GM19467 (cell line): ENCODE results near the gene OTUB2.

Experiments
- ATAC-seq: cut with Tn5 transposase; IDR thresholded peaks from one replicate; pipeline ENCODE4 v1.9.1; 2021; ENCODE audit warnings: mild to moderate bottlenecking, moderate library complexity; ENCODE audit not compliant: unreplicated experiment

The OTUB2 gene

DNA sequence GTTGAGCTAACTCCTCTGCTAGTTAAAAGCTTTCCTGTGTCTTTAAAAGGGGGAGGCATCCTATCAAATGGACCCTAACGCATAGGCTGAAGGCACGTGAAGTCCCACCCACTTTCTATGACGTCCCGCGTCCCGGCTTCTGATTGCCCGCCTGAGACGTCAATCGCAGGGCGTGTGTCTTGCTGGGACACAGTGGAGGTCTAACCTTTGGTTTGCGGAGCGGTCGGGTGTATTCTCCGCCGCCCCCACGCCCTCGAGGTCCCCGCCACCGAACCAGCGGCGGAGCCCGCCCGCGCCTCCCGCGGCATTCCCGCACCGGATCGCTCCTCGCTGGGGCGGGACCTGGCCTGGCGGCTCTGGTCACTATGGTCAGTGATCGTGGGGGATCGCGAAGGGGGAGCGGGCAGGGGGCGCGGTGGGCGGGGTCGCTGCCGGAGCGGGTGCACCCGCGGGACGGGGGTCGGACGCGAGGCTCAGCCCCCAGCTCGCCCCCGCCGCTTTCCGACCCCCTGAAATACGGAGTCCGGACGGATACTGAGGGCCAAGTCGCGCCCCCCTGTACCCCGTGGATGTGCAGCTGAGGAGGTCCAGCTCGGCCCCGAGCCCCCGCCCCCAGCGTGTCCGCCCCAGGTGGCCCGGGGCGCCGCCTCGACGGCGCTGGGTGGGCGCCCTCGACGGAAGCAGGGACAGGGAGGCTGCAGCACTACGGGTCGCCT lies at the start of gene OTUB2:
Gene OTUB2 (plus strand): TSS at position 168 of the 716 bp plus-strand sequence. CDS start 198 bp downstream, at position 366.
- peak; percentile 100 for ATAC-seq

DNA sequence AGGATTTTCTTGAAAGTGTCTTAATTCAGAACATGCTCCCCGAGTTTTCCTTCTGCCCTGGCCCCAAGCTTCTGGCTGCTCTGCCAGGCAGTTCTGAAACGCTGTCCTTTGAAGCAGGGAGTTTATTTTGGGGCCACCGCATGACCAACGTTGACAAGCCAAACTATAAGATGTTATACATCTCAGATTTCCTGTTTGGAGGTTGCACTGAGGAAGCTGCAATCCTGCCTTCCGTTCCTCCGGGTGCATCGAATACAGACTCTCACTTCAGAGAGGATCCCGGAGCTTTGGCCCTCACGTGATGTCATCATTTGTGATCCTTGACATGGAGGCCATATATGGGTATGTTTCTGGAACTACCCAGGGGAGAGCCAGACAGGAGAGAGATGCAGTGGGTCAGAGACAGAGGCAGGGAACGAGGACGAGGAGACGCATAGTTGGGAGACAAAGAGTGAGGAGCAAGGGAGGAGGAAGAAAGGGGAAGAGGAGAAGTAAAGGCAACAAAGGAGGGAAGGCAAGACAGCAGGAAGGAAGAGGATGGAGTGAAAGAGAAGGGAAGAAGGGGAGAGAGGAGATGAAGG lies 49.6 kb upstream of the OTUB2 start, which contains the start of gene ASB2:
Gene ASB2 (minus strand): TSS at position 94 of the 581 bp plus-strand sequence. CDS start 12,031 bp downstream, outside the sequence.
- ATAC-seq = peak; percentile 8

DNA sequence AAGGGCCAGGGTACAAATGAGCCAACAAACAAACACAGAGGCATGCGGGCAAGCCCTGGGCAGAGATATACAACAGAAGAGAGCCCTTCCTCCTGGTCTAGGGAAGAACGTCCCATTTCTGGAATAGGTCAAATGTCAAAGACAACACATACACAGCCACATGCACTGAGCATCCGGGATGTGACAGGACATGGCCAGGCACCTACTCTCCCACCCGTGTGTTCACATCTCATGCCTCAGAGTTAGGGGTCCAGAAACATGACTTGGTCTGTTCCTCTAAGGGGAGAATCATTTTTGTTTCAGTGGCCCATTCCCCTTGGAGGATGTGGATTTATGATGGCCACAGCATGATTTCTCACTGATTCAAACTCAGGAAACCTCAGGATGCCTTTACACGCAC lies 49.0 kb upstream of the OTUB2 start:
- no peak for ATAC-seq

DNA sequence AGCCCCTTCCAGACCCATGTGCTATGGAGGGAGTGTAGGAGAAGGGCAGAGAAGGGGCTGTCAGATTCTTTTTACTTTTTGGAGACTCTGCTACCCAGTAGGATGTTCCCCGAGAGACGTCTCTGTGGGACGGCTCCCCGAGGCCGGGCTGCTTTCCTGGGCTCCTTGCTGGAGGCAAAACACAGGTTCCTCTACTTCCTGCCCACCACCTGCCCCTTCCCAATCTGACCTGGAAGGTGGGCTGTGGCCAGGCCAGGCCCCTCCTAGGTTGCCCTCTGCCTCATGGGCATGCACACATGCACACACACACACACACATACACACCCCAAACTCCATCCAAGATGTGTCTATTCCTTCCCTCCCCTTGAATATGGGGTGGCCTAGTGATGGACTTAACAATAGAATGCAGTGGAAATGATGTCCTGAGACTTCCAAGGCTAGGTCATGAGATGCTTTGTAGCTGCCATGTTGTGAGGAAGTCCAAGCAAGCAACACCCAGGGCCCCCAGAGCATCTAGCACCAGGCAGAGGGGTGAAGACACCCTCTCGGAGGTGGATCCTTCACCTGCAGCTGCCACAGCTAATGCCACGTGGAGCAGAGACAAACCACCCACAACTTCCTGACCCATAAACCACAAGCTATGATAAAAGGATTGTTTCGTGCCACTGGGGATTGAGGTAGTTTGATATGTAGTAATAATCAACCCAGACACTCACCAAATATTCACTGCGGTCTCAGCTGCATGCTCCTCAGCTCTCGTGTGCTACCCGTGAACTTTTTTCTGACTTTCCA lies 48.2 kb upstream of the OTUB2 start:
- peak; percentile 47 for ATAC-seq

DNA sequence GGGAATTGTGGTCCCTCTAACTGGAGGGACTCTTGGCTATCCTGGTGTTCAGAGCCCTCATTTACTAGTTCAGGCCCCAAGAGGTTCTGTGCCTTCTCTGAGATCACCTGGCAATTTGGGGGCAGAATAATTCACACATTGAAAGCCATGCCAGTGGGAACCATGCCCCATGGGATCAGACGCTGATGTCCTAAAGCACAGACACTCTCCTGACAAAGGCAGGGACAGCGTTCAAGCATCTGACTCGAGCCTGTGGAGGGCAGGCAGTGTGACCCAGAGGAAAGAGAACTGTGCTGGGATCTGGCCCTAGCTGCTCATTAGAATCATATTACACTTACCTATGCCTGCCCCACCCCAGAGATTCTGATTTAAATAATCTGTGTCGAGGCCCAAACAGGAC lies 47.4 kb upstream of the OTUB2 start:
- no peak for ATAC-seq

DNA sequence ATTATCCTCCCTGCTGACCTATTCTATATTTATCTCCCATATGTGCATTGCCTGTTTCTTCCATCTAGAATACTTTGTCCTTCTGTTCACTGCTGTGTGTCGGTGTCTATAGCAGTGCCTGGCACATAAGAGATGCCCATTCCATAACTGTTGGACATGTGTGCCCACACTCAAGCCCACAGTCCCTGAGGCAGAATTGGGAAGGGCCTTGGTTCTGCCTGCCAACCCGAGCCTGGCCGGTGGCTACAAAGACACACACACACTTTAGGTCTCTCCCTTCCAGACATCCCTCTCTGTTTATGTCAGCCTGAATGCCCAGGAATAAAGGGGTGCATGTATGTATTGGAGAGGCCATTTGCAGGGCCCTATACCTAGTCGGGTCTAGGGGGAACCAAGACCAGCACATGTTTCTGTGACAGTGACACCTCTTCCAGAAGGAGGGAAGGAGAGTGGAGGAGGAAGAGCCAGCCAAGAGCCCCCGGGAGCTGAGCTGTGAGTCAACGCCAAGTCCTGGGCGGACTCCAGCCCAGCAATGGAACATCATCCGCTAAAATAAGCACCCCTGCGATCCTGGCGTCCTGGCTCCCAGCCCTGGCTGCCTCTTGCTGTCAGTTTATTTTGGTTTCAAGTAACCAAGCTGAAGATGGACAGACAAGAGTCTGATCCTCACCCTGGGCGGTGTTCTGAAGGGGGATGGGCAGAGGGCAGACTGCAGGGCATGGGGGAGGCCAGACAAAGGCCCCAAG lies 45.5 kb upstream of the OTUB2 start:
- ATAC-seq = no peak

DNA sequence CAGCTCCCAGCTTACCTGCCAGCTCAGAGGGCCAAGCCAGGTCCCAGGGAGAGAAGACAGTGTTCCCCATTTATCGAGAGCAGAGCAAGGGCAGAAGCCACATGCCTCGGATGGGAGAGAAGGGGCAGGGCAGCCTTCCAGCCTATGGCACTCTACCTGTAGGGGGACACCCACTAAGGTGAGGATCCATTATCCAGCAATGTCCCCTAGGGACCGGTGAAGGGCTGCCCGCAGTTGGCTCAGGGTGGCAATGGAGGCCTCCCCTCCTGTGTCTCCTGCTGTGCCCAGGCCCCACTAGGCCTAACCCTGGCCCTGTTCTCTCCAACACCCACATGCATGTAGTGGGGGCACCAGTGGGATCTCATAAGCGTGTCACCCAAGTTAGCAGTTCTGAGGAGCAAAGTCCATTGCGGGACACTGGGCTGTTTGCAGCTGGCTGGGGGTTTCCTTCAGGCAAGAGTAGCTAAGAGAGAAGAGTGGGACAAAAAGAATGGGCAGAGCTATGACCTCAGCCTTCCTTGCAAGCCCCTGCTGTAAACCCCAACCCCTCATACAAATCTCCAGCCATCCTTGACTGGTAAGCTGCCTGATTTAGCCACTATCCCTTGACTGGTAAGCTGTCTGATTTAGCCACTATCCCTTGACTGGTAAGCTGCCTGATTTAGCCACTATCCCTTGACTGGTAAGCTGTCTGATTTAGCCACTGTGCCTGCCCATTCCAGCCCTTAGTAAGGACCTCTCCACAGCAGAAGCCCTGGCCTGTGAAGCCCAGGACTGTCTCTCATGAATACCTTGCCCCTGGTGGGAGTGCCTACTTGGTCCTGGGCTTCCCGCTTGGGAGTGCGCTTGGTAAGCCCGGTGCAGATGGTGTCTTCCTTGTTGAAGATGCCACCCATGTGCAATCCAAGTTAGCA lies 44.6 kb upstream of the OTUB2 start:
- ATAC-seq = no peak

DNA sequence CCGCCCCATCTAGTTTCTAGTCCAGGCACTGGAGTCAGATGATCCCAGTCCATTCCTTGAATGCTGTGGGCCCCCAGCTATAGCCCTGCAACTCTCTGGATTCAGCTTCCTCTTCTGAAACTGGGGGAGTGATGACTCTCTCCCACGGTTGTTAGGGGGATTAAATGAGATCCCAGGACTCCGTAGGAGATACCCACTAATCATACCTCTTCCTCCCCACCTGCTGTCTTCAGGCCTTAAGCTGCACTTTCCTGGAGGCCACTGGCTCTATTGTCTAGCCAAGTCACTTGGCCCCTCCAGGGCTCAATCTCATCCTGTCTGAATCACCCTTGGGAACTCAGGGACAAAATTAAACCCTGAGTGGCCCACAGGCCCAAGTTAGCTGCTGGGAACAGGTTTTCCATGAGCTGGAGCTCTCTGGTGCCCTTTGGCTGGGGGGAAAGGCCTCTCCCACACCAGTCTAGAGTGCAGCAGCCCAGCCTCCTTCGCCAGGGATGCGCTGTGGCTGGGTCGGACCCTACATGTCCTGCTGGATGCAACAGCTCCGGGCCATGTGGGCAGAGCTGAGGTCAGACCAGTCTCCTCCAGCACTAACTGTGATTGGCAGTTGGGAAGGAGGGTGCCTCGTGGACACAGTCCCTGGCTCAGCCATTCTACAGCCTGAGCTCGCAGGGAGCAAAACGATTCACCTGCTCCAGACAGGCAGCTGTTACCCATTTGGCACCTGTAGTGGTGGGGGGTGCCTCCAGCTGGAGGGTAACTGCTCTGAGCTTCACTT lies 43.7 kb upstream of the OTUB2 start:
- ATAC-seq = no peak

DNA sequence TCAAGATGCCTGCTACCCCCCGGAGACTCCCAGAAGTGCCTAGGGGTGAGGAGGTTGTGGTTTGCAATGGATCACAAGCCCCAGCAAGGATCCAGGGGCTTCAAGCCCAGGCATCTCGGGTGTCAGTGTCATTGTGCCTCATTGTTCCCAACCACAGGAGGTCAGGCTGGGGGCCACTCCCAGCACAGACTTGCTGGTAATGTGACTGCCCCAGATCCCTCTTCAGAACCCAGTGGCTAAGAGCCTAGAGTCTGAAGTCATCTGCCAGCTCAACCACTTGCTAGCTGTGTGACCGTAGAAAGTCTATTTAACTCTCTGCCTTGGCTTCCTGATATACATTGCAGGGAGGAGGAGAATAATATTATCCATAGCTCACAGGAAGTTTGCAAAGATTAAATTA lies 42.1 kb upstream of the OTUB2 start:
- no peak for ATAC-seq

DNA sequence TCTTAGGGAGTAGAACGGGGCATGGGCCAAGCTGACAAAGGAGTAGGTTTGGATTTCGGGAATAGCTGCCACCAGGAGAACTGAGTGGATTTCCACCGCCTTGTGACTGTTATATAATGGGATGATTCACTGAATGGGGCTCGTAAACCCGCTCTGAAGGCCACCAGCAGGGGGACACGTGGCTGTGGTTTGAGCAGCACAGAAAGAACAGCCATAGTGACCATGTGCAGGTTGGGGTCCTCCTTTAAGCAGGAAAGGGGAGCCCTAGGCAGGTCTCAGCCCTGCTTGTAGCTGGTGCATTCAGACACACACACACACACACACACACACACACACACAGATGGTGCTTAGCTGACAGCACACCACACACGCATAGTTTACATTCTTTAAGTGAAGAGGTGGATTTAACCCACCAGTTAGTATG lies 41.1 kb upstream of the OTUB2 start:
- ATAC-seq = no peak

DNA sequence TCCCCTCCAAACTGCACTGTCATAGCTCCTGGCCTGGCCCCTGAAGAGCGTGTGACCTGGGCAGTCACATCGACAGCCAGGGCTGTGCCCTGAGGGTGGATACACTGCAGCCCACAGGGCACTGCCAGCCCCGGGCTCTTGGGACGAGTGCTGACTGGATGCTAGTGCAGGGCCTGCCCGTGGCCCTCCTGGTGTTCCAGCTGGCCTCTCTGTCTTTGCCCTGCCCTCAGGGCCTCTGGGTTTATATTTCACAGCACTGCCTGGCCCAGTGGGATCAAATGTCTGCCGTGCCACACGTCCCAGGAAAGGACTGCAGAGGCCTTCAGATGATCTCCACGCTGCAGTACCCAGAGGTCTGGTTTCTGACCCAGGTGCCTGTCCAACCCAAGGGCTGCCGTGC lies 39.2 kb upstream of the OTUB2 start:
- no peak for ATAC-seq

DNA sequence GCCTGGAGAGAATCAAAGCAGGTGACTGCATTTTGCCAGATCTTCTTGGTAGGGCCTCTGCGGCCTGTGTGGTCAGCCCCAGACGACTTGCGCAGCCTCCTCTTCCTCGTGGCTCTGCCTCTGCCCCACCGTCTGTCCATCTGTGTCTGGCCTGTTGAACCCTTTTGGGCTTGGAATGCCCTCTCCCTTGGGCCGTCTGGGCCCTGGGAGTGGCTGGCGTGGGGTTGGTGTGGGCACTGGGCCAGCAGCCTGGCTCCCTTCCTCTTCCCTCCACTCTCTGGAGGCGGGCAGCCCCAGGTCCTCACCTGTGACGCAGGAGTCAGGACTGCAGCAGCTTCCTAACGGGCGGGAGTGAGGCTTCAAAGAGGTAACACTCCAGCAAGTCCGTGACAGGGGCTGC lies 38.8 kb upstream of the OTUB2 start:
- no peak for ATAC-seq

DNA sequence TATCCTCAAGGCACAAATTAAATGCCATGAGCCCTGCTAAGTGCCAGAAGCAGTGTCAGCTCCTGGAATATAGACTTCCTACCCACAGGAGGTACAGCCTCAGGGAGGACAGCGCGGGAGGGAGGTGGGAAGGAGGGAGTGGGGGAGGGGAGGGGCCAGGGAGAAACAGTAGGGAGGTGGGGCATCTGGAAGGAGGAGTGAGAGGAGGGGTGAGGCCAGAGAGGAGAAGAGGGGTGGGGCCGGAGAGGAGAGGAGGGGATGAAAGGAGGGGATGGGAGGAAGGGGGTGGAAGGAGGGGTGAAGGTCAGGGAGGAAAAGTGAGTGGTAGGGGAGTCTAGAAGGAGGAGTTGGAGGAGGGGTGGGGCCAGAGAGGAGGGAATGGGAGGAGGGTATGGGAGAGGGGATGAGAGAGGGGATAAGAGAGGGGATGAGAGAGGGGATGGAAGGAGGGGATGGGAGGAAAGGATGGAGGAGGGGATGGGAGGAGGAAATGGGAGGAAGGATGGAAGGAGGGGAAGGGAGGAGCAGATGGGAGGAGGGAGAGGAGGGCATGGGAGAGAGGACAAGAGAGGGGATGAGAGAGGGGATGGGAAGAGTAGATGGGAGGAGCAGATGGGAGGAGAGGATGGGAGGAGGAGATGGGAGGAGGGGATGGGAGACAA lies 38.2 kb upstream of the OTUB2 start:
- no peak for ATAC-seq

DNA sequence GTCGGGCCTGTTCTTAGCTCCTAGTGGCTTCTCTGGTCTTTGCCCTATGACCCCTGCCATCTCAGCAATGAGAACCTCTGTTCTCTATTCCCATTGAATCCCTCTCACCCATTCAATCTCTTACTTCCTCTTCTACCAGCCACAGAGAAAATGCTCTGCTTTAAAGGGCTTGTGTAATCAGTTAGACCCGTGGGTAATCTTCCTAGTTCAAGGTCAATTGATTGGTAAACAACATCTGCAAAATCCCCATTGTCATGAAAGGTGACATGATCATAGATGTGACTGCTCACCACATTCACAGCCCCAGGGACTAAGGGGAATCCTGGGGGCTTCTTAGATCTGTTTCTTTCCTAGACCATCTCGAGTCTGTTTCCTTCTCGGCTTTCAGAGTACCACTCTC lies 36.2 kb upstream of the OTUB2 start:
- ATAC-seq = no peak

DNA sequence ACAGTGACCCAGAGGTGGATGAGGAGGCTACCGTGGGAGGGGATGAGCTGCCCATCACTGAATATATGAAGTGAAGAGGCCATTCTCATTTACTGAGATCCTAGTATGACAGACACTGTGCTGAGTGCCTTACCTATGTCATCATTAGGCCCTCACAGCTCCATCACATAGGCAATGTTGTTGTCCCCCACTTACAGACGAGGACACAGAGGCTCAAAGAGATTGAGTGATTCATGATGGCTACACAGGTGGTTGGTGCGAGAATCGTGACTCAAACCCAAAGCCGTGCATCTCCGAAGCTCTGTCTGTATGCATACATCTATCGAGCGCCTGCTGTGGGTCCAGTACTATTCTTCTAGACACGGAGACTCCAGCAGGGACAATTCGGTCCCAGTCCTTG lies 34.9 kb upstream of the OTUB2 start:
- no peak for ATAC-seq

DNA sequence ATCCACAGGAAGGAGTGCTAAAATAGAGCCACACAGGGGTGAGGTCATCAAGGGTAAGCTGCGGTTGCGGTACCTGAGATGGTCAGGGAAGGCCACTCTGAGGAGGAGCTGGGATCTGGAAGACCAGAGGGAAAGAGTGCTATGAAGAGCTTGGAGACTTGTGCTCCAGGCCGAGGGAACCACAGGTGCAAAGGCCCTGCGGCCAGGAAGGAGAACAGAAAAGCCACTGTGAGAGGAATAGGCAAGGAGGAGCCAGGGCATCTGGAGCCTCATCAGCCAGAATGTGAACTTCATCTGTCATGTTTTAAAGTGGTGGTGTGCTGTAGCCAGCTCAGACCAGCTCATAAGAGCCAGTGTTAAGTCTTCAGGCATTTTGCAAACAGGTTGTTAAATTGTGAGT lies 34.5 kb upstream of the OTUB2 start:
- ATAC-seq = no peak

DNA sequence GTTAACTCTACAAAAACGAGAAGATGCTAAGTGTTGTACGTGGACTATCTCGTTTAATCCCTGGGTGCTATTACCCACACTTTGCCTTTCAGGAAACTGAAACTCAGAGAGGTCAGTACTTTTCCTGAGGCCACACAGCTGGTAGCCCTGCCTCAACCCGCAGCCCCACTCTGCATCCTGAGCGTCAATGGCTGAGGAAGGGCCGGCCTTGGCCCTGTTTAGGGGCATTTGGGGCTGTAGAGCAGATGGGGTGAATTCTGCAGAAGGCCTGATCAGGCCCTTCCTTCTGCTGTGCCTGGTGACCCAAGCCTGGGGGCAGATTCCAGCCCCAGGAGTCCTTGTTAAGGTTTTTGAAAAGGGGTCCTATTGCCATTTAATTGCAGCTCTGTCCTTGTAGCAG lies 32.8 kb upstream of the OTUB2 start:
- no peak for ATAC-seq

DNA sequence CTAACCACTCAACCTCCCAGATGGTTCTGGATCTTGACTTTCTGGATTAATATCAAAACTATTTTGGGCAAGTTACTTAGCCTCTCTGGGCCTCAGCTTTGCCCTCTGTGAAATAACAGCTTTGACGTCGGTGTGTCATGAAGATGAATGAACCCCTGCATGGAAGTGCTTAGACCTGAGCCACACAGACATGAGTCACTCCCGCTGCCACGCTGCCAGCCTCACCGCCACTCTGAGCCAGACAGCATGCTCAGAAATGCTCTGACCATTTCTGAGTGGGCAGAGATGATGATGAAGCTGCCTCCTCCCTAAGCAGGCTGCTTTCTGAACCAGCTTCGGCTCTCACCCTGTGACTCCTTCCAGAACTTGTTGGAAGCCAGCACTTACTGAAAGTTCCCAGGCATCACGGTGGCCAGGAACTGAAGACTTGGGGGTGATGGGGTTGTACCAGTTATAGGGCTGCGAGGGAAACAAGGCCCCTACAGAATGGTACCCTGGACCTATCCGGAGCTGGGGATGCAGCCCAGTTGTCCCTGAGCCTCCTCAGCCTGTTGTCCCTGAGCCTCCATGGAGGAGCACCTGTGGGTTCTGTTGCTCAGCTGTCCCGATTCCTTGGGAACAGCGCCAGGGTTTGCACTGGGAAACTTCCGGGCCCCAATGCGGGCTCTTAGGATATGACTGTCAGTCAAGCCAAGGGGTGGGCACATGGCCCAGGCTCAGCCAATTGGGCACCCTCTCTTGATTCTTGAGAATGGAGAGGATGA lies 31.0 kb upstream of the OTUB2 start:
- no peak for ATAC-seq
